Suprapubic skin (tissue), 3 donors: ENCODE measurements around the gene CCDC170.

Experiments
- CTCF ChIP-seq, 2 donors: fragments of 200-600 bp in 1 of 2; fragments of 450-650 bp in 1 of 2; sonication (generic) in 1 of 2; IDR thresholded peaks; one replicate each; pipeline ENCODE4 v1.5.1; 2016 to 2019; ENCODE audit warnings: antibody characterized with exemption in 2 of 2, mild to moderate bottlenecking in 1 of 2, moderate library complexity in 1 of 2
- POLR2A ChIP-seq, 2 donors: fragments of 450-650 bp; IDR thresholded peaks; one replicate each; pipeline ENCODE4 v1.6.1; 2017; ENCODE audit warnings: antibody characterized with exemption in 2 of 2, mild to moderate bottlenecking in 2 of 2, moderate library complexity in 2 of 2

DNA sequence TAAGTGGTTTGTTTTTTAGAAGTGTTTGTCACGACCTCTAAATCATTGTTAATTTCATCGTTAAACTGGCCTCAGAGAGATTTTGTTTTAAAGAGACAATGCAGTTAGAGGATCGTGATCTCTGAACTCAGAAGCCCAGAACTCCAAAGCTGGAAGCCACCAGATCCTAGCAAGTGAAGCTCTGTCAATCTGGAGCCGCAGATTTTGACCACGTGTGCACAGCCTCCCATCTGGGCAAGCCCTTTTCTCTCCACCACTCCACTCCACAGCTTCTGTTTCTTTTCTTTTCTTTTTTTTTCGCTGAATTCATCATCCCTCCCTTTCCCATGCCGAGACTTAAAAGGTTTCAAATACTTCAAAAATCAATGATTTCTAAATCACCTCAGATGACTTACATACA is 171.5 kb downstream of the CCDC170 start:
- no peak for TF ChIP-seq CTCF (IDR thresholded peaks at IDR 0.05)
- TF ChIP-seq POLR2A (IDR thresholded peaks at IDR 0.05), result no peak
